NCI-H2171 (cell line): ENCODE results near the gene MSI2.
A peak's percentile ranks its signal among the peaks of the same experiment; 100 is the strongest.
"Not testable (repeated sequence)": the region's sequence is repeated elsewhere in the genome, so short reads cannot be mapped to it uniquely, and the experiment has no call there.

Experiments used
- DNase-seq: peaks from one replicate; lab custom pipeline; 2025; lab: John Stamatoyannopoulos, UW

Gene MSI2

DNA sequence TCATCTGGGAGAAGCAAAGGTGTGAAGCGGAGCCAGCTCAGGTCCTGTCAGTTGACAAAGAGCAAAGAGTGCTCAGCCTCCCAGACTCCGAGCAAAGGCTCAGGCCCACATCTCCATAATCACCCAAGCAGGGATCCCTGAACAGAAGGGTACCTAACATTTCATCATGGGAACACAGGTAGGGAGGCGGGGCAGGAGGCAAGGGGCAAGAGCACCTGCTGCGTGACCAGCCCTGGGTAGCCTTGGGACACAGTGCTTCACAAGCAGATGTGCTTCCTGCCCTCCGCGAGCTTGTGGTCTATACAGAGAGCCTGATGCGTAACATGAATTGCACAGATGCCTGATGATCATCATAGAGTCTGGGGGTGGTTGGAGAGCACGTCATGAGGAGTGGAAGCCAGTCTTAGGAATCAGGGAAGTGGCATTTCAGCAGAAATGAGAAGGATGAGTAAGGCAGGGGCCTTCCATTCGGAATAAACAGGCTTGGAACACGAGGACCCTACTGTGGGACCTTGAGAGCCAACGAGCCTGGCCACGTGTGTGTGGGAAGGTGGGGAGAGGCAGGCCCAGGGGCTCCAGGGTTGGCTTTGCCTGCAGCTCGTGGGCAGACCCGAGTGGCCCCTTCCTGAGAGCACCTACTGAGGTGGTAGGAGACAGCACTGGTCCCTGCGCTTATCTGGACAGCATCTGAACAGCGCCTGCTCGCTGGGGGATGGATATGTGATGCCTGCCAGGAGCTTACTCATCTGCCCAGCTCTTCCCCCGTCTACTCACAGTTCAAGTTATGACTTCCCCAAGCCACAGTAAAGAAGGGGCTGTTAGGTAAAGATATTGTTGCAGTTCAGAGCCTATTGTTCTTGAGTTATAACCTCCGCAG is 363.0 kb downstream of the MSI2 start:
- no peak for DNase-seq

DNA sequence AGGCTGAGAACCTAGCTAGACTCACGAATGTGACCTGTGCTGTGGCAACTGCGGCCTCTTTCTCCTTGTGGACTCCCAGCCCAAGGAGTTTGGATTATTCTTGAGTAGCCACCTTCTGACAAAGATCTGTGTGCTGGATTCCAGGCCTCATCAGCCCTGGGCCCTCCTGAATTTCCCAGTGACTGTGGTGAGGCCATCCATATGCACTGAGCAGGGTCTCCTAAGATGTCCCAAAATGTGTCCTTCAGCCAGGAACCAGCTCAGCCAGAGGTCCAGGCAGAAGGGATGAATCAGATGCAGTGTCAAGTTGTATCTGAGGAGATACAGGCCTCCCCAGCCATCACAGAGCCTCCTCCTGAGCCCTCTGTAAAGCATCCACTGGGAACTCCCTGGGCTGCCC is 364.3 kb downstream of the MSI2 start:
- no peak for DNase-seq

DNA sequence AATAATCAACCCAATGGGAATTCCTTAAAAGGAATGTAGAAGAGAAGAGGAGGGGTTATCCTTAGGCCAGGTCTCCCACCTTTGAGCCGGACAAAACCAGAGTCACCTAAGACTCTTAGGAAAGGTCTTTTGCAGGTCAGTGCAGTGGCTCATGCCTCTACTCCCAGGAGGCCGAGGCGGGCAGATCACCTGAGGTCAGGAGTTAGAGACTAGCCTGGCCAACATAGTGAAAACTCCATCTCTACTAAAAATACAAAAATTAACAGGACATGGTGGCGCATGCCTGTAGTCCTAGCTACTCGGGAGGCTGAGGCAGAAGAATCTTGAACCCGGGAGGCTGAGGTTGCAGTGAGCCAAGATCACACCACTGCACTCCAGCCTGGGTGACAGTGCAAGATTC is 365.5 kb downstream of the MSI2 start:
- DNase-seq: not testable (repeated sequence)

DNA sequence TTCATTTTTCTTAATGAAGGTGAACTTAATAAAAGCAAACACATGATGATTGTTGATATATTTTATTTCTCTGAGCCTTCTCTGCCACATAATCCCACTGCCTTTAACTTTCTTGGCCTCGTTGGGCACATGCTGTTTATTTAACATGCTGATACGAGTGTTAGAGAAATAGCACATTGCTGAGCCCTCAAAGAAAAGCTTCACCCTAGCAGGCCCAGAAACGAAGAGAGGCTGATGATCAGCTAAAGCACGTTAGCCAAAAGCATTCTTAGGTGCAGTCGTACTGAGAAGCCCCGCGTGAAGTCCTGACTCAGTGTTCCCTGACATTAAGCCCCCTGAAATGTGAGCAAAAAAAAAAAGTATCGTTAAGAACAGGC is 366.0 kb downstream of the MSI2 start:
- no peak for DNase-seq

DNA sequence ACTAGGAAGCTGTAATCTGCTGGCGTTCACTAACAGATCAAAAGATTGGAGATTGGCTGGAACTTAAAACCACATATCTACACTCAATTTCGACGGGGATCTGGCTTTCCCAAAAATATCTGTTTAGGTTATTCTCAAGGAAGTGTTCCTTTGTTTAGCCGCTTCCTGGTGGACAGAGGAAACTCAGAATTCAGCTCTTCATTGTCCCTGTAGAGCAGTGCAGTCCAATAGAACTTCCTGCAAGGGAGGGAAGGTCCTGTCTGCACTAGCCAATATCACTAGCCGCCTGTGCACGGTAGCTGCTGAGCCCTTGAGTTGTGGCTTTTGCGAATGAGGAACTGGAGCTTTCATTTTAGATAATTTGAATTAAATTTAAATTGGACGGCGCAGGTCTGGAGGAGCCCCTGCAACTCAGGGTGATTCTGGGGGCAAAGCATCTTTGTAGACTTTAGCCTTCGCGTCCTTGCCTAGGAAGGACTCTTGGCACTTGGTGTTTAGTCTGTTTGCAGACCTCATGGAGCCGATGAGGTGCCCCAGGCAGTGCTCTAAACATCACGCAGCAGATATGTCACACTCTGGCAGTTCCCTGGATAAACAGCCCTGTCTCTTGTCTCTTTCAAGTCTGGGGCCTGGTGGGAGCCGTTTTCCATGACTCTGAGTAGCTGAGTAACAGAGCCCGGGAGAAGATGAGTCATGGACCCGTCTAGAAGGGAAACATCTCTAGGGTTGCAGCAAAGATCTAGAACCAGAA is 366.5 kb downstream of the MSI2 start:
- DNase-seq: no peak

DNA sequence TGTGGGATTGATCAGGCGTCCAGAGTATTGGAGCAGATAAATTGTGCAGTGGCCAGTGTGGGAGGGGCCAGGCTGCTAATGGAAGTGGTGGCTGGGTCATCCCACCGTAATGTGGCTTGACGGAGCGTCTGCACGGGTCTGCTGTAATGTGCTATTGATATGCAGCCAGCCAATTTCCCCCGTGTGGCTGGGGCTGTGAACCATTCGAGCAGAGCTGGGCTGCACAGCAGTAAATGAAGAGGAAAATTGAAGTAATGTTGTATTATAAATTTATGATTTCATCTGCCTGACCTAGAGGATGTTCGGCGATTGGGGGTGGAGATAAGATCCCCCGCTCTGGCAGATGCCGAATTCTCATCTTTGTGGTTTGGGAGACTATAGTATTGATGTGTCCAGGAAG is 367.3 kb downstream of the MSI2 start:
- no peak for DNase-seq

DNA sequence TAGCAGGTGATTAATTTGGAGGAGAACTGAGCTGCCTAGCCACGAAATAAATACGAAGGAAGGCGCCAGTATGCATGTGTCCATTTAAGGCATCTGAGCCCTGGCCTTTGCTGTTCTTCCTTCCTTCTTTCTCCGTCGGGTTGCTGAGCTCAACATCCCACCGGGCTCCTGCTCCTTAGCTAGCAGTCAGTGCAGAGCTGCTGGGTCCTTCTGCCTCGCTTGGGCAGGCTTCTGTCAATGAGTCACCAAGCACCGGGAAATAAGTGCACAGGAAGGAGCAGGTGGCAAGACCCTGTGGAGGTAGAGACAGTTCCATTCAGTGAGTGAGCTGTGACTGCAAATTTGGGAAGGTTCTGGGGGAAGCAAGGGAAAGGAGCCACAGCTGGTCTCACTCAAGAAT is 368.1 kb downstream of the MSI2 start:
- DNase-seq: no peak

DNA sequence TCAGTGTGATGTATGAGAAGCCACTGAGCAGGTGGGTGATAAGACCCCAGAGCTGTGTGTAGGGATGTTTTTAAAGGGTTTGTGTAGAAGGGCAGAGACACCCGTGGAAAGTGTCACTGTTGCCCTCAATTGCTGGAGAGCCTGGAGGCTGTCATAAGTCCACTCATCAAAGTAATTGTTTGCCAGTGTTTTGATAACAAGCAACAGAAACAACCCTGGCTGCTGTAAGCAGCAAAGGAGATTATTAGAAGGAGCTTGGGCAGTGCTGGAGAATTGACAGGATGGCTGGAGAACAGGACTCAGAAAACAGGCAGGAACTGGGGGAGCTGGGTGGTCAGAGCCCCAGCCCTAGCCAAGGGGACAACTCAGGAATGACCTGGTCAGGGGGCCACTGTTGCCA is 369.2 kb downstream of the MSI2 start:
- DNase-seq: no peak

DNA sequence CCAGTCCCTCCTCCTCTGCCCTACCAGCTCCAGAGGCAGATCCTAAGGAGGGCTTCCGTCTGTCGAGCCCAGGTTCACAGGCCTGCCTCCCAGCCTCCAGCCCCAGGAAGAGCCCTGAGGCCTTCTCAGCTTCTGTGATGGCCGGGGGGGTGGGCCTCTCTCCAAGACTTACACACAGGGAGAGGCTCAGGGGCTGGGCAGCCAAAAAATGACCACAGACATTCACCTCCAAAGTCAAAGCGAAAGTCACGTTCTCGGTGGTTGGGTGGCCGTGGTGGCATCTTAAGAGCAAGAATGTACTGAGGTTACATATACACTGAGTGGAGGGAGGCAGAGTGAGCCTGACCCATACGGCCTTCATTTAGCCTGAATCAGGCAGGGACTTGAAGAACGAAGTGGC is 369.6 kb downstream of the MSI2 start:
- DNase-seq: no peak

DNA sequence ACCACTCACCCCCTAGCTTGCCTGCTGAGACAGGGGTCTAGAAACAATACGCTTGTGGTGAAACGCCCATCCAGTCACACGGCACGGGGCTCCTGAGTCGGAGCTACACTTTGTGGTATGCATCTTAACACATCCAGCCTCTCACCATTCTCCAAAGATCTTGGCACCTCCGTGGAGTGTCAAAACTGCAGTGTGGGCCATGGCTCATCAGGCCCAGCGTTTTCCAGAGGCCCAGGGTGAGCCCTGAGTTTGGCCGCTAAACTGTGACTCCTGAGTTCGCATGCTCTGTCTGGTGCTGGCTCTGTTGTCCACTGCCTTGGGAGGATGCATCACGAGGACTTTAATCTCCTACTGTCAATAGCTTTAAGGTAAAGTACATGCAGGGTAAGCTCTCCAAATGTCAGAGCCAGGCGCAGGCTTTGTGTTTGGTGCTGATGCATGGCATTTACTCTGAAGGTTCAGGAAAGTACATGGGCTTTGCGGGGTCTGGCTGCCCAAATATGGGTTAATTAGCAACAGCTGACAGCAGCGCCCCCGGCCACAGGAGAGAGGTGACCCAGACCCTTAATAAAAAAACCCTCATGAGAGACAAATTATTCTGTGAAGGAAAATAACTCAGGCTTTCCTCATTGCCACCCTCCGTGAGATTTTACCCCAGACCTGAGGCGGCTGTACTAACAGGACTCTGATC is 370.3 kb downstream of the MSI2 start:
- DNase-seq: no peak

DNA sequence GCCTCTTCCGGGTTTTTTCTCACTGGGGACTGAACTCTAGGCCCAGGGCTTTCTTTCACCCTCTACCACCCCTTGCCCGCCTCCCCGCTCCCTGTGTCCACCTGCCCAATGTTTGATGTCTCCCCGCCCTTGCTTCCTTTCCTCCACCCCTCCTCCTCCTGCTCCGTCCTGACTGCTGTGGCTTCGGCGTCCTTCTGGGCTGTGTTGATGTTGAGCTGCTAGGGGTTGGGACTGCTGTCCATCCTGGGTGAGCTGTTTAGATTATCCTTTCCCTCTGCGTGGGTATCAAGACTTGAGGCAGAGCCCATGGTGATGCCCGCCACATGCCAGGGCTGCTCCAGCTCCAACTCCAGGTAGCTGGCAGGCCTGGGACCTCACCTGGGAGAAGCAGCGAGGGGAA is 371.3 kb downstream of the MSI2 start:
- no peak for DNase-seq

DNA sequence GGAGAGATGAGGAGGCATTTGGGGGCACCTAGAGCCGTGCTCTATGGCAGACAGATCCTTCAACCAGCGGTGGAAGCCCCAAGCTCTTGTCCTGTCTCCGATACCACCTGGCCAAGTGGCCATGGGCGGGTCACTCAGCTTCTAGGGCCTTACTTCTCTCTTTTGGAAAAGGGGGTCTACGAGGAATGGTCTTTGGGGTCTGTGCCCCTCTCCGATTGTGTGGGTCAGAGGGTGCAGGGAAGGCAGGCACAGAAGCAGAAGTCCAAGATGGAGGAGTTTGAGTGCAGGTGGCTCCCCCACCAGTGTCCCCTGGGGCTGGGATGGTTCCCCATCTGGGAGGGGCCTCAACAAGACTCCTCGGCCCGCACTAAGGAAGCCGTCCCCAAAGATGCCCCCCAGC is 372.1 kb downstream of the MSI2 start:
- no peak for DNase-seq

DNA sequence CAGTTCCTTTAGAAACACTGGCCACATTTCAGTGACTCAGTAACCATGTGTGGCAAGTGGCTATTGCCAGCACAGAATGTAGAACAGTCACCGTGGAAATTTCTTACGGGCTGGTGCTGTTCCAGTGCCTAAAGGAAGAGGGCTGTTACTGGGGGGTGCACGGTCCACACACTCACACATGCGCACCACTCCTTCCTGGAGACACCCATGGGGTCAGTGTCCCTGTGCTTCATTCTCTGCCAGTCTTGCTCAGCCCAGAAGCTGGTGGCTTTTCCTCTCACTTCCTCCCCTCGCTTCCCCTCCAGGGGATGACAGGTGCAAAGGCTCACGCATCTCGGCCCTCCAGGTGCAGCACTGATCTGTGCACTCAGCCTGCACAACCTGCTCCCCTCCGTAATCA is 373.1 kb downstream of the MSI2 start:
- DNase-seq: no peak

DNA sequence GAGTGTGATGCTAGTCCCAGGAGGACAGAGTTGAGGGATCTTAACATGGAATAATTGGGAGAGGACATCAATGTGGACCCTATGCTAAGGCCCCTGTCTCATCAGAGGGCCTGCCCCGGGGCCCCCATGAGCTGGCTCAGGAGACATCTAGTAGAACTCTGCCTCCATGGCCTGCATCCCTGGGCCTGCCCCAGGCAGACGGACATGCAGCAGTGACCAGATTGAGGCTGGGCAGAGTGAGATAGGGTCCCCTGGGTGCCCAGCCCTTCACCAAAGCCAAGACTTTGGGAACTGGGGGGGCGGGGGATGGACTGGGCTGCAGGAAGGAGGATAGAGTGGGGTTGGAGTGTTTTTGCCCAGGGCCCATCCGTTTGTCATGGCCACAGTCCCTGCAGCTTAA is 373.6 kb downstream of the MSI2 start:
- DNase-seq: no peak

DNA sequence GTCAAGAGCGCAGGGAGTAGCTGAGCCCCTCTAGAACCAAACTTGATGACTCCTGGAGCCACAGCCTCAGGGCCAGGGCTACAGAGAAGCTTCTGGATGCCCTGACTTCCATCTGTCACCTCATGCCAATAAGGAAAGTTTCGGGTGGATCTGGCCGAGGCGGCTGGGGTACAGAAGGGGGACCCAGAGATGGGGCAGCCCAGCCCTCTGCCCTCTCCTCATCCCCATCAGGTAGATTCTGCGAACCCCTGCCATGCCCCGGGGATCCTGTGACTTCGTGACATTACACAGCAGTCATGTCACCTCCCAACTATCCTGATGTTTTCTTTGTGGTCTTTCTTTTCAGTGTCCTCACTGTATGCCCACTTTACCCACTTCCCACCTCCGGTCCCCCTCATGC is 374.4 kb downstream of the MSI2 start:
- DNase-seq: no peak

DNA sequence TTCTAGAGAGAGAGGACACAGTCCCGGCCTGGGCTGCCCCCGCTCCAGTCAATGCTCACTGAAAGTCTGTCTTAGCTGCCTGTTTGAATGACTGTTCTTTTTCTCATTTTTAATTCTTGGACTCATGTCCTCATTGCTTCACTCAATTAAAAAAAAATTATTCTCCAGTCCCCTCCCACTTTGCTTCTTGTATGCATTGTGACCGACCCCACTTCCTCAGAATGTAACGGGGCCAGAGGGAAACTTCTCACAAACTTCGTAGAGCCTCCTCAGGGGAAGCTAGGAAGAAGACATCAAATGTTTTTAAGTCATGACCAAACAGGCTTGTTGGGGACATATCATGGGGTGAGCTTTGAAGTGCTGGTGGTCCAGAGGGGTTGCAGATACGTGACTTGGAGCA is 375.5 kb downstream of the MSI2 start:
- DNase-seq: no peak

DNA sequence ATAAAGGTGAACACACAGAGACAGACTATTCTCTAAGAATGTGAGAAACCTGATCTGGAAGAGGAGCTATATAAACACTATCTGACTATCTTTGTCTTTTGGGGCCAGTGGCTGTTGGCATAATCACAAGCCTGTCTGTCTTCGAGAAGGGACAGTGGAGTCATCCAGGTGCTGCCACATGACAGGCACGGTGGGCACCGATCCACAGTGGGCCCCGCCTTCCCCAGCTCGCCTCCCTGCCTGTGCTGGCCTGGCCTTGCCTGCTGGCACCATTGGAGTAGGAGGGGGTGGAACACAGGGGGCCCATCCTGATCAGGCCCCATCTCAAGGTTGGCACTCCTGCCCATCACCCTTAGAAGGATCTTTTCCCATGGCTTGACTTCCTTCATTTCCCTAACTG is 376.0 kb downstream of the MSI2 start:
- DNase-seq: no peak

DNA sequence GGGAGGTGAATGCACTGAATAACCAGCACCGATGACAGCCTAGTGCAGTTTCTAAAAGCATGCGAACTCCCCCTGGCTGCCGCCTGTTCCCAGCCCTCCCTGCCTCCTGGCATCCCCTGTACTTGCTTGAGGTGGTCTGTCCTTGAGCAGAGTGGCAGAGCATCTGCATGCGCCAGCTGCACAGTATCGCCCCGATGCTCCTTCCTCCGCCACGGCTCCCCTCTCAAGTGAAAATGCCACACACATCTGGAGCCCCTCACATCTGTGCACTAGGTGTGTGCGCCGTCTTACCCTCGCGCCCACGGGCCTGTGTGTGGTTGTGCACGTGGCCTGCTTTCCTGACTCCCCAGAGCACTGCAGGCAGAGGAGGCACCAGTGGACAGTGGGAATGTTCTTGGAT is 376.9 kb downstream of the MSI2 start:
- DNase-seq: no peak

DNA sequence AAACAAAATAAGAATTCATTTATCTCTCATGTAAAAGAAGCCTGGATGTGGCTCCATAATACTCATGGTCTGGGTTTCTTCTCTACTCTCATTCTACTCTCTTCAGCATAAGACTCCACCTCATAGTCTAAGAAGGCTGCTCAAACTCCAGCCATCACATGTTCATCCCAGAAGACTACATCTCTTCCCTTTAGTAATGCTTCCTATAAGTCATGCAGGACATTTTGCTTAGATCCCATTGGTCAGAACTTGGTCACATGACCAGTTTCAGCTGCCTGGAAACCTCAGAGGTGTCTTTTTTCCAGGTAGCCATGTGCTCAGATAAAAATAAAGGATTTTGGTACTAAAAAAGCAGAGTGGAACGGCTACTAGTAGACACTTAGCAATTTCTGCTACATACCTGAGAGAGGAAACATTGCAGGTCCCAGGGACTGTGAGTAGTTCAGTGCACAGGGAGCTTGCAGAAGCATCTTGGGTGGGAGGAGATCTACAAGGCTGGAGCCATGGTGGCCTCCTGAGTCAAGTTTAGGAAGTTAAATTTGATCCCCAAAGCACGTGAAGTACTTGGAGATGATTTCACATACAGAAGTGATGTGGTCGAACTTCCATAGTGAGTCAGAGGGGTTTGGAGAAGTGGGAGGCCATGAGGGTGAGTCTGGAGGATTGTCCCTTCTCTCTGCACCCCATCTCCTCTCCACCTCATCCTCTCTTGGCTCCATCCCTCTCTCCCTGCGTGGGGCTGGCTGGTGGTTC is 378.6 kb downstream of the MSI2 start:
- no peak for DNase-seq

DNA sequence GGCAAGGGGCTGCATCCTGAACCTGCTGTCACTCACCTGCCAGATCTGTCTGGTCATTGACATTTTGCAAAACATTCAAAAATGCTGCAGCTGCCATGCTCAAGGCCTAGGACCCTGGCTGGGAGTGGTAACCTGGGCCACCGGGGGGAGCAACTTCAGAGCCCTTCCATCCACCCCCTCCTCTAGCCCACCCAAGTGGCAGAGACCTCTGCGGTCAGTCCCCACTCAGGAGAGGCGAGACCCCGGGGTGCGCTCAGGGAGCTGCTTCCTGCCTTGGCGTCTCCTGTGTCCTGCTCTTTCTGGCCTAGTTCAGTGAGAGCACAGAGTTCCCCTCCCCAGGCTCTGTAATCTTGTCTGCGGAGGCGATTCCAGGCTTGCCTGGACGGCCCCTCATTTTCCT is 380.0 kb downstream of the MSI2 start:
- peak; percentile 35 for DNase-seq

DNA sequence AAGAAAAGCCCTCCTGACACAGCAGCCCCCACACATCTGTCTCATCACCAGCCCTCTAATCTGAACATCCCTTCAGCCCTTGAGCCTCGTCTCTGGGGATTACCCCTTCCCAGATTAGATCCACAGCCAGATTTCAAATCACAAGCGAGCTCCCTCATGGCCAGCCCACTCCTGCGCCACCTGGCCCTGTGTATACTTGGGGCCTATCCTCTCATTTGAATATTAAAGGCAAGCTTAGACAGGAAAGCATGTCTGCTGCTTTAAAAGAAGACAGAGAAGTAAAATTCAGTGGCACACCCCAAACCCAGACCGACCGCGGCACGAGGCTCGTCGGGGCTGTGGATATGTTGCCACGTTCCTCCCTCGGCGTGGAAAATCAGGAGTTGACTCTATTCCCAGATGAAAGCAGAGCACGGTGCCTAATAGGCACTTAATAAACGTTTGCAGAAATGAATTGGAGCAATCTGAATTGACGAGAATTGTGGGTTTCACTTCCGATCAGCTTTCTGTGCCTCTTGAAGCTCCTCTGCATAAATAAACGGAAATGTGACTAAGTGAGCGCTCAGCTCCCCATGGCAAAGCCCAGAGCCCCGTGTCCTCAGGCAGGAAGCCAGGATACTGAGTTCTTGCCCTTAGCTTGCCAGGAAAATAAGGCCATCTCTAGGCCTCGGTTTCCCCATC is 380.8 kb downstream of the MSI2 start:
- peak; percentile 94 for DNase-seq

DNA sequence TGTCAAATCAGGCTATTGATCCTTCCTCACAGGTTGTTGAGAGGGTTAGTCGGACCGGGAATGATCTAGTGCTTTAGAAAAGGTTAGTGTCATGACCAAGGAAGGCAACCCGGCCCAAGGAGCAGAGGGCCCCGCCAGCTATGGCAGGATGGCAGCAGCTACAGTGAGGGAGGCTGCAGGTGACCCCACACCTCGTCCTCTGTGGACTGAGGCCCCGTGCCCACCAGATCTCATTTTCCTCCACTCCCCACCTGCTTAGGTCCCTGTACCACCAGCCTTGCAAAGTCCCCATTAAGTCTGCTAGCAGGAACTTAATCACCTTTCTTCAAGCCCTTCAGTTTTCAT is 381.3 kb downstream of the MSI2 start:
- no peak for DNase-seq
